NCI-H82 treated with DMSO at 0.1 percent for 48 hours (cell line): ENCODE measurements around the gene MCM5.

Source experiments
- DNase-seq: peaks from one replicate; lab custom pipeline; 2025; ENCODE audit not compliant: unreplicated experiment; lab: John Stamatoyannopoulos, UW

Gene MCM5

GRCh38 chr22:35401863-35402262 lies 1.9 kb downstream of the MCM5 start:
- DNase-seq: no peak

GRCh38 chr22:35403356-35403755 lies 3.4 kb downstream of the MCM5 start:
- DNase-seq: no peak

- no peak for DNase-seq
Observed at GRCh38 chr22:35404176-35404575, 4.2 kb downstream of the MCM5 start.

- DNase-seq: no peak
Observed at GRCh38 chr22:35406443-35406842, 6.5 kb downstream of the MCM5 start.

- DNase-seq: no peak
Observed at GRCh38 chr22:35407362-35407761, 7.4 kb downstream of the MCM5 start.

GRCh38 chr22:35409783-35410662 lies 10.1 kb downstream of the MCM5 start:
- DNase-seq: no peak

GRCh38 chr22:35410663-35411034 lies 10.7 kb downstream of the MCM5 start:
- no peak for DNase-seq

GRCh38 chr22:35411102-35411501 lies 11.2 kb downstream of the MCM5 start:
- no peak for DNase-seq

- DNase-seq: no peak
Observed at GRCh38 chr22:35413624-35414023, 13.7 kb downstream of the MCM5 start.

- no peak for DNase-seq
Observed at GRCh38 chr22:35417606-35418005, 17.7 kb downstream of the MCM5 start.

- no peak for DNase-seq
Observed at GRCh38 chr22:35418088-35418487, 18.1 kb downstream of the MCM5 start.

- DNase-seq: no peak
Observed at GRCh38 chr22:35418731-35419130, 18.8 kb downstream of the MCM5 start.

- no peak for DNase-seq
Observed at GRCh38 chr22:35419756-35420155, 19.8 kb downstream of the MCM5 start.

GRCh38 chr22:35421121-35421520 lies 21.2 kb downstream of the MCM5 start:
- no peak for DNase-seq

GRCh38 chr22:35422145-35422544 lies 22.2 kb downstream of the MCM5 start:
- DNase-seq: no peak

- DNase-seq: no peak
Observed at GRCh38 chr22:35422936-35423335, 23.0 kb downstream of the MCM5 start.

- no peak for DNase-seq
Observed at GRCh38 chr22:35424081-35424480, 24.1 kb downstream of the MCM5 start.

GRCh38 chr22:35424761-35425160 lies 24.8 kb downstream of the MCM5 start:
- no peak for DNase-seq

- DNase-seq: no peak
Observed at GRCh38 chr22:35425546-35425945, 25.6 kb downstream of the MCM5 start.

GRCh38 chr22:35425971-35426800 lies 26.2 kb downstream of the MCM5 start:
- DNase-seq: no peak

- no peak for DNase-seq
Observed at GRCh38 chr22:35426801-35427140, 26.8 kb downstream of the MCM5 start.

- DNase-seq: no peak
Observed at GRCh38 chr22:35430897-35431322, 31.0 kb downstream of the MCM5 start.
